Activated CD4-positive, alpha-beta T cell treated with anti-CD3 and anti-CD28 coated beads, Interleukin-2, amount 50 U/mL, for 48 hours (primary cell): ENCODE data around the gene ZNF629.

ENCODE experiments used
- DNase-seq, 2 experiments: peaks; one replicate each; pipeline ENCODE4 v3.0.0-alpha.2; 2020

Gene ZNF629

DNA sequence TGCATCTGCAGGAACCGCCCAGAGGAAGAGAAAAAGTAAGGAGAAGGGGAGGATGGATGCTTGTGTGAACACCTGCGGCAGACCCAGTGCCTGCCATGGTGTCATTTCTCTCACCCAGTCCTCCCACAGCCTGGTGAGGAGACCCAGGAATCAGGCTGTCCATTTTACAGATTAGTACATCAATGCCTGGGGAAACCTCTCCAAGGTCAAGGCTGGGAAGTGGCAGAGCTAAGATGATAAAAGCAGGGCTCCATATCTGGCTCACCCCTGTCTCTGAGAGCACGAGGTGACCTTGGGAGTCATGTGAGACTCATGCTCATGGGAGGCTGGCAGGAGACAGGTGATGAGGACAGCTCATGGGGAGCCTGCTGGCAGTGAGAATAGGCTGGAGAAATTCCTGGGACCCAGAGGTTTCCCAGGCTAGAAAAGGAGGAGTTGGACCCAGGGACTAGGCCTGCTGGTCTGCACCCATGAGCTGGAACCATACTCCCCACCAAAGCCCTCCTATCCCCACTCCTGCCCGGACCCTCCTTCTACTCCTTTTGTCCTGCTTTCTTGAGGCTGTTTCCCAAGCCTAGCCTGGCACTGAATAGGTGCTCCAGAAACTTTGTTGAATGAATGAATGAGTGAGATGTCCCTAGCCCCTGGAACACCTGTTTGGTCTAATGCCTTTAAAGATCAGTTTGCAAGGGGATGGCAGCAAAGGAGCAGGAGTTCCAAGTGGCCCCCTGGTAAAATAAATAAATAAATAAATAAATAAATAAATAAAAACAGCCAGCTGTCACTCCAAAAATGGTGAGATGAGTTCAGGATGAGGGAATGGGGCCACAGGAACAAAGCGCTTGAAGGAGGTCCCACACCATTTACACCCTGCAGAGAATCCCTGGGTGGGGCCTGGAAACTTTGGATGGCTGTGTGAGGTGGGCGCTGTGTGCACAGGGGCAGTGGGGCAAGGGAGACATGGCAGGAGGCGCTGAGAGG, 1.6 kb downstream of the ZNF629 start:
- DNase-seq: no peak

DNA sequence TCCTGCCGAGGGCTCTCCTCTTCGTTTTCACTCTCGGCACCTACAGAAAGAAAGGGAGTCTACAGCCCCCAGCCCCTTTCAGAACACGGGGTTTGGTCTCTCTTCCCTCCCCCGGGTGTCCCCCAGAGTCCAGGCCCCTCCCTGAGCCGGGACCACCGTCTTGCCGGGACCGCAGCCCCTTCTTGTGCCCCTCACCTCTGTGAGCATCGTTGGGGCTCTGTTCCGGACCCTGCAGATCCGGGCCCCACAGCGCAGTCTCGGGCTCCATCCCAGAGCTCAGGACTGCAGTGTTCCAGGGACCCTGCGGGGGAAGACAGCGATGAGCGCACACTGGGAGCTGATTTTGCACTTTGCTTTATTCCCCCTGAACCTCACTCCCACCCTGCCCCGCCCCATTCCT, 2.8 kb downstream of the ZNF629 start:
- DNase-seq: no peak

DNA sequence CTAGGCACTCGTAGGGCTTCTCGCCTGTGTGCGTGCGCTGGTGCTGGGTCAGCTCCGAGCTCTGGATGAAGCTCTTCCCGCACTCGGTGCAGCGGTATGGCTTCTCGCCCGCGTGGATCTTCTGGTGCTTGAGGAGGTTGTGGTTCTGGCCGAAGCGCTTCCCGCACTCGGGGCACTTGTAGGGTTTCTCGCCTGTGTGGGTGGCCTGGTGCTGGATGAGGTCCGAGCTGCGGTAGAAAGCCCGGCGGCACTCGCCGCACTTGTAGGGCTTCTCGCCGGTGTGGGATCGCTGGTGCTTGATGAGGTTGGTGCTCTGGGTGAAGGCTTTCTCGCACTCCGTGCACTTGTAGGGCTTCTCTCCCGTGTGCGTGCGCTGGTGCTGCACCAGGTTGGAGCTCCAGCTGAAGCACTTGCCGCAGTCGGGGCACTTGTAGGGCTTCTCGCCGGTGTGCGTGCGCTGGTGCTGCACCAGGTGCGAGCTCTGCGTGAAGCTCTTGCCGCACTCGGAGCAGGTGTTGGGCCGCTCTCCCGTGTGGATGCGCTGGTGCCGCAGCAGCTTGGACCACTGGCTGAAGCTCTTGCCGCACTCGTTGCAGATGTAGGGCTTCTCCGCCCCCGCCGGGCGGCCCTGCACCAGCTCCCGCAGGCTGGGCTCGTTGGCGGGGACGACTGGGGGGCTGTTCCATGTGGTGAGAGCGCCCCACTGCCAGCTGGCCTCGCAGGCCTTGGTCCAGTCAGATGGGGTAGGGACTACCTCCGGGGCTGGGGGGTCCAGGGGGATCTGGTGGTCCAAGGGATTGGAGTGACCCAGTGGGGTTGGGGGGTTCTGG, 3.5 kb downstream of the ZNF629 start:
- no peak for DNase-seq

DNA sequence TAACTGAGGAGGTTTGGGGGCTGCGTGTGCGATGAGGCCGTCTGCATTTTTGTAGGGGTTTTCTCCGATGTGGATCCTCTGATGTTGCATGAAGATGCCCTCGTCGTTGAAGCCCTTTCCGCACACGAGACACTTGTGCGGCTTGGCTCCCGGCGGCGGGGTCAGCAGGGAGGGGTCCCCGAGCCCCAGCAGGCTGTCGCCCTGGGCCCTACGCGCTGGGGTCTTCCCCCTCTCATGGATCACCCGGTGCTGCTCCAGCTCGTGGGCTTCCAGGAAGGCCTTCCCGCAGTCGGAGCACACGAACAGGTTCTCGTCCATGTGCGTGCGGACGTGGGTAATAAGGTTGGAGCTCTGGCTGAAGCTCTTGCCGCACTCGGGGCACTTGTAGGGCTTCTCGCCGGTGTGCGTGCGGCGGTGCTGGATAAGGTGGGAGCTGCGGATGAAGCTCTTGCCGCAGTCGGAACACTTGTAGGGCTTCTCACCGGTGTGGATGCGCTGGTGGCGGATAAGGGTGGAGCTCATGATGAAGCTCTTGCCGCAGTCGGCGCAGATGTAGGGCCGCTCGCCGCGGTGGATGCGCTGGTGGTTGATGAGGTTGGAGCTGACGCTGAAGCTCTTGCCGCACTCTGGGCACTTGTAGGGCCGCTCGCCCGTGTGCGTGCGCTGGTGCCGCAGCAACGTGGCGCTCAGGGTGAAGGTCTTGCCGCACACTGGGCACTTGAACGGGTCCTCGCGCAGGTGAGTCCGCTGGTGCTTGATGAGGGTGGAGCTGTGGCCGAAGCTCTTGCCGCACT, 4.3 kb downstream of the ZNF629 start:
- no peak for DNase-seq

DNA sequence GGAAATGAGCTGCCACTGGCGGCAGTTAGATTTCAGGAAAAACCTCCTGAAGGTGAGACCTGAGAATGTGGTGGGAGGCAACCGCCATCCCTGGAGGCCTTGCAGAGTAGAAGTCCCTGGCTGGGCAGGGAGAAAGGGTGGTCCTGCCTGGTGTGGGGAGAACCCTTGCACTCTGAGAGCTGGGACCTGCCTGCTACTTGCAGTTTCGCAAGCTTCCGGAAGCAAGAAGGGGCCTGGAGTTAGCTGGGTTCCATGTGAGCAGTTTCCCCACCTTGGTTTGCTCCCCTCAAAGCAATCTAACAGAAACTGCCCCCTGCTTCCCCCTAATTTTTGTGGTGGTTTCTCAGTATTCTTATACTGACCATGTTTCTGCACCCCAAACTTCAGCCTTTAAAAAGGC, 6.5 kb downstream of the ZNF629 start:
- no peak for DNase-seq

DNA sequence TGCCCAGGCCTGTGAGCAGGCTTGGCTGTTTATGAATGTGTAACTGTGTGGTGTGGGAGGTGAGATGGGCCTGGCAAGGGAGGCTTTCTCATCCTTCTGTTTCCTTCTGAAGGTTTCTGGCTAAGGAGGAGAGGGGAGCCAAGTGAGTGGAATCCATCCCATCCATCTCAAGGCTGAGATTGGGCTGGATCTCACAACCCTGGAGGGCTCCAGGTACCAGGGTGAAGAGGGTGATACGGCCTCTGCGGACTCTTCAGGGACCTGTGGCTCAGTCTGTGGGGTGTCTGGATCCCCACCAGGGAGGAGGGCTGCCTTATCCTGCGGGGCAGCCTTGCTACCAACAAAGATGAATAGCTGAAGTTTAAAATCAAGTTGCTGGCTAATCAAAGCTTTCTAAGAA, 7.0 kb downstream of the ZNF629 start:
- DNase-seq: no peak

DNA sequence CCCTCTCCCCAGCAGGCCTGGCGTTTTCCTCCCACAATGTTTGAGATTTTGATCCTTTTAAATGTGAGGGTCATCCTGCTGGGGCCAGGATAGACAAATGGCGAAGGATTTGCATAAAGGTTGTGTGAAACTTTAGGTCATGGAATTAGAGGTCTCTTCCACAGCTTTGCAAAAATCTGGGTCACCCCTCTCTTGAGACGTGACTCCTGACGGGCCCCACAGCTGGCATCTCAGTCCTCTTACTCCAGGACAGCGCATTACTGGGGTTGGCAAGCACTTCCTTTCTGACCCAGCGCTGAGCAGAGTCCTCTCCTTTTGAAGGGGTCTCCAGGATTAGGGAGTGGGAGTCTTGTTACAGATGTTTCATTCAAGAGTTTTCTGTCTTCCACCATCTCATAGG, 7.4 kb downstream of the ZNF629 start:
- no peak for DNase-seq

DNA sequence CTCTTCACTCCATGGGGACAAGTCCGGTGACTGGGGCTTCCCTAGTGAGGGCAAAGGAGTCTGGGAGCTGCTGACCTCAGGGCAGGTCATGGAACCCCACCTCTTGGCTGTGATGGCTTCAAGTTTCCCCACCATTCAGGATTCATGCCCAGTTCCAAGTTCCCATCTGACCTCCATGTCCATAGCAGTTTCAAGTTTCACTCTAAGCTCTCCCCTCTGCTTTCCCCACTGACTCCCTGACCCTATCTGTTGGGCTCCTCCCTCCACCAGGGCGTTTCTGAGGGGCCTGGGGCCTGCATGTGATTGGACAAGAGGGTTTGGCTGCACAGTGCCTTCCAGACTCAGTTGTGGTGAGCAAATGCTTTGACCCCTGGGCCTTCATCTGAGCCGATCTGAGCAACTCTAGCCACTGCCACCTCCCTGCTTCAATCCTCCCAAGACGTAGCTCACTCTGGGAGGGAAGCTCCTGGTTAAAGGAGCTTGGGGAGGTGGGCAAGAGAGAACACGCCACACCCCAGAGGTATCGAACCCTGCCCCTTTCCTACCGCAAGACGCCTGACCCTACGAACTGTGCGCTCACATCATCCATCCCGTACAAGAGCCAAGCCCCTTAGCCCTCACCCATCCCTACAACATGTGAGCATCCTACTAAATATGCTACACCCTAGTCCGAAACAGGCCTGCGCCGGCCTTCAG, 8.3 kb downstream of the ZNF629 start:
- DNase-seq: no peak

DNA sequence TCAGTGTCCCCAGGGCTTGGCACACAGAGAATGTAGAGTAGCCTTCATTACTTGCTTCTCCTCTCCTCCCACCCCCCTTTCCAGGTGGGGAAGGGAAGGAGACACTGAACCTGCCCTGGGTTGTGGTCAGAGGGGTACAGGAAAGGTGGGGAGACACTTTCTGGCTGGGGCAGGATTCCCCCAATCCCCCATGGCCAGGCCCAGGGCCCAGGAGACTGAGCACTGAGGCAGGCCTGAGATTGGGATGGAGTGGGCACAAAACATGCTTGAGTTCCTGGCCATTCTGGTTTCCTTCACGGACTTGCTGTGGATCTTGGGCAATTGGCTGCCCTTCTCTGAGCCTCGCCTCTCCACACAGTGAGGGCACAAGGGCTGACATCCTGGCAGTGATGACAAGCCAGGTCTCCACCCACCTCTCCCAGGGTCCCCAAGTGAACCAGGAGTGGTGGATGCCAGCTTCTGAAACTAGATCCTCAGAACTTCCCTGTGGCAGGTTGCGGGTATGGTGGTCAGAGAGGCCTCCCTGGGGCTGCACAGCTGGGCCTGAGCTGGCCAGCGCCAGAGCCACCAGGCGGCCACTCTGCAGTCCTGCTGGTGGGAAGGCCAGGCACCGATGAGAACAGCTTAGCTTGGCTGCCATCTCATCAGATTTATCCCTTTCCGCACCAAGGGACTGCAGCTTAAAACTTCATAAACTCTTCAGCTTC, 9.3 kb downstream of the ZNF629 start:
- no peak for DNase-seq

DNA sequence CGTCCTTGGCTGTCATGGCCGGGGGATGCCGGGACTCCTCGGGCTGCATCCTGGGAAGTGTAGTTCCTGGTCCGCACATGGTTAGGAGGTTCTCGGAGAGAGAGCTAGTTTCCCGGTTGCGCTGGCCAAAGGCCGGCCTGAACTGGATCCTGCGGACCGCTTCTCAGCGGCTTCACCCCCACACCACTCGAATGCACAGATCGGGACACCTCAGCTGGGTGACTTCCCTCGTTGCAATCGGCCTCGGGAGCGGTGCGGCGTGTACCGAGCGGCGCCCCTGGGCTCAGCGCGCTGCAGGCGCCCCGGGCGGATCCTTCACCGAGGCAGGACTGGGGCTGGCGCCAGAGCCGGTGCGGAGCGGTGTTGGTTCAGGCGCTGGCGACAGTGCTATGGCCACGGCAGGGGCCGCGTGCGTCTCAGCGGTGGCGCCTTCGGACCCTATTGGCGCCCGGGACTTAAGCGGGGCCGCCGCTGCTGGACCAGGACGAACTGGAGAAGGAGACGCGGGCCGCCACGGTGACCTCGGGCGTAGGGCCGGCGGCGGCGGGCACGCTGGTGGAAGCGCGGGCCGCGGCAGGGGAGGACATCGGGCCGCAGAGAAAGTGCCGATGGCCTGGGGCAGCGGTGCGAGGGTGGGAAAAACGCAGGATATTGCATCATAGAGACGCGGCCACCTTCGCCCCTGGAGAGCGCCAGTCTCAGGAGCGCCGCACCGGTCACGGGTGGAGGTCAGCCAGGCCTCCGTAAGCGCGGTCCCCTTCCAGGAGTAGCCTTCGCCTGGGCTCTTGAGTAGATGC, 11.4 kb downstream of the ZNF629 start:
- peak; percentile 72 to 78 for DNase-seq

DNA sequence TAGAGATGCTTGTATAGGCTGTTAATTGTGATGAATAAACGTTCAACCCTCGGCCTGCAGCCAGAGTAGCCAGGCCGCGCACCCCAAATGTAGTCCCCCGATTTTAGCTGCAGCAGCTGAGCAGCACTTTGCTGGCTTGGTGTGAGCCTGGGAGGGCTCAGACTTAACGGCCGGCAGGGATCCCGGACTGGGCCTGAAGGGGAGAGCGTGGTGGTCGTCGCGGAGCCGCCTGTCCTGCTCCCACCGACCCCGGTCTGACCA, 11.9 kb downstream of the ZNF629 start:
- no peak for DNase-seq

DNA sequence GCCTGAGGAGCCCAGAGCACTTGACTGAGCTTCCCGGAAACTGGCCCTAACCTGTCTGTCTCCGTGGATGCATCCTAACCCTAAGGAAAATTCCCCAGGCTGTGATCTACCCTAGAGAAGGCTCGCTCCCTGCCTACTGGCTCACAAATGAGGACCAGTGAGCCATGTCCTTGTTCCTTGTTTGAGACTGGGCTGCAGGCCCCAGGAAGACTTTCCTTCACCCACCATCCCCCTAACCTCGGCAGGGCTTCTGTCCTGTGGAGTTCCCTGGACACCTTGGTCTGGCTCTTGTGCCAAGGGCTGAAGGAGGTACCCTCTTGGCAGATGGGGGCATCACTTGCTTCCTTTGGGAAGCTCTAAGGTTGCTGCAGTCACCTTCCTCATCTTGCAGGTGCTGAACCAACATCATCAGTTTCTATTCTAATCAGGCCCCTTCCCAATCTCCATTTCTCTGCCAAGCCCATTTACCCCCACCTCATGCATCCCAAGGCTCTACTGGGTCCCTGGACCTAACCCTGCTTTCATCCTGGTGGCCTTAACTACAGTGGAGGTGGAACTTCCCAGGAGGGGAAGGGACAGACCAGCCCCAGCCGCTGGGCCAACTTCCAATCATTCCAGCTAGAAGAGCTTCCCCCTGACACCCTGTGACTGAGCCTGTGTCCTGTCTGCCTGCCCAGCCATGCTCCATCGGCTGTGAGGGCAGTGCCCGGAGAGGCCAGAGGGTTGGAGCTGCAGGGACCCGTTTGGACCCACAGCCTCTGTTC, 12.5 kb downstream of the ZNF629 start:
- DNase-seq: no peak

DNA sequence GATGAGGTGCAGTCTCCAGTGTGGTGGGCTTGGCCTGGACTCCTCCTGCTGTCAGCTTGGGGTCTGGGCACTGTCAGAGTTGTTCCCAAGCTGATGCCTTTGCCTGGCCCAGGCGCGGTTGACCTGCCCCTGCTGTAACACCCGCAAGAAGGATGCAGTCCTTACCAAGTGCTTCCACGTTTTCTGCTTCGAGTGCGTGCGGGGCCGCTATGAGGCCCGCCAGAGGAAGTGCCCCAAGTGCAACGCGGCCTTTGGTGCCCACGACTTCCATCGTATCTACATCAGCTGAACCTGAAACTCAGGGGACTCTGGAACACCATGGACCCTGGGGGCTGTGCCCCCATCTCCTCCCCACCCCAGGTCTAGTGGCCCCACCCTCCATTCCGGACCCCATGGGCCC, 13.2 kb downstream of the ZNF629 start:
- no peak for DNase-seq

DNA sequence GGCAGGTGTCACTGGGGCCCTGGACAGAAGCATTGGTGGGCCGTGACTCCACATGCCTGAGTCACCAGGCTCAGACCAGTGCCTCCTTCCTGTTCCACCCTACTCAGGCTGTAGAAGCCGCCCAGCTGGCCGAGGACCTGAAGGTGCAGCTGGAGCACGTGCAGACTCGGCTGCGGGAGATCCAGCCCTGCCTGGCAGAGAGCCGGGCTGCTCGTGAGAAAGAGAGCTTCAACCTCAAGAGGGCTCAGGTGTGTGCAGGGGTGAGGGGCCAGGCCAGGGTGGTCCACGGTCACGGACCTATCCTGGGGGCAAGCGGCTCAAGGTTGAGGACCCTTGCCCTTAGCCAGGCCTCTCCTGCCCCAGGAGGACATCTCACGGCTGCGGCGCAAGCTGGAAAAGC, 15.3 kb downstream of the ZNF629 start:
- no peak for DNase-seq

DNA sequence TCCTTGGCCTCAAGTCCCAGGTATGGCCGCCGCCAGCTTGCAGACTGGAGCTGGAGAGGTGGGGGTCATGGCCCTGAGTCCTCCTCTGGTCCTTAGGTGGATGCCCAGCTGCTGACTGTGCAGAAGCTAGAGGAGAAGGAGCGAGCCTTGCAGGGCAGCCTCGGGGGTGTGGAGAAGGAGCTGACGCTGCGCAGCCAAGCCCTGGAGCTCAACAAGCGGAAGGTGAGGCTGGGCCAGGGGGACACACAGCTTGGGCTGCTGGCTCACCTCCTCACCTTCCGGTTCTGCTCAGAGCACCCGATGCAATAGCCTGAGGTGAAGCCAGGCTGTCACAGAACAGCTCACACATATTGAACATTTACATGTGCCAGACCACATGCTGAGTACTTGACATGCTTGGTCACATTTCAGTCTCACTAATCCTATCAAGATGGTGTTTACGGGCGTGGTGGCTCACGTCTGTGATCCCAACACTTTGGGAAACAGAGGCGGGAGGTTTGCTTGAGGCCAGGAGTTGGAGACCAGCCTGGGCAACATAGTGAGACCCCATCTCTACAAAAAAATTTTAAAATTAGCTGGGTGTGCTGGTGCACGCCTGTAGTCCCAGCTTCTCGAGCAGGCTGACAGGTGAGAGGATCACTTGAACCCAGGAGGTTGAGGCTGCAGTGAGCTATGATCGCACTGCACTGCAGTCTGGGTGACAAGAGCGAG, 17.5 kb downstream of the ZNF629 start:
- DNase-seq: no peak

DNA sequence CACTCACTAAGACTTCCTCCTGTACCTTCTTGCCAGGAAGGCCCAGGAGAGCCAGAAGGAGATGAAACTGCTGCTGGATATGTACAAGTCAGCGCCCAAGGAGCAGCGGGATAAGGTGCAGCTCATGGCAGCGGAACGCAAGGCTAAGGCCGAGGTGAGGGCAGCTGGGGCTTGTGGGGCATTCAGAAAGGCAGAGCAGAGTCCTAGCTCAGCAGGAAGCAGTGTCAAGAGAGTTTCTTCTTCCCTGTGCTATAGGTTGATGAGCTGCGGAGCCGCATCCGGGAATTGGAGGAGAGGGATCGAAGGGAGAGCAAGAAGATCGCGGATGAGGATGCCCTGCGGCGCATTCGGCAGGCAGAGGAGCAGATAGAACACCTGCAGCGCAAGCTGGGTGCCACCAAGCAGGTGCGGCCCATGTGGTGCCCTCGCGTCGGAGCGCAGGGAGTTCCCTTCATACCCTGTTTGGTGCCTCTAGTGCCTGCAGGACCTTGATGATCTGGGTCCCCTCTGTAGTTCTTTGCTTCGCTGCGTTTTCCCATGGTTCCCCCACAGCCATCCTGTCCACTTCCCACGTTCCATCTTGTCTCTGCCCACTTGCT, 18.3 kb downstream of the ZNF629 start:
- DNase-seq: no peak

DNA sequence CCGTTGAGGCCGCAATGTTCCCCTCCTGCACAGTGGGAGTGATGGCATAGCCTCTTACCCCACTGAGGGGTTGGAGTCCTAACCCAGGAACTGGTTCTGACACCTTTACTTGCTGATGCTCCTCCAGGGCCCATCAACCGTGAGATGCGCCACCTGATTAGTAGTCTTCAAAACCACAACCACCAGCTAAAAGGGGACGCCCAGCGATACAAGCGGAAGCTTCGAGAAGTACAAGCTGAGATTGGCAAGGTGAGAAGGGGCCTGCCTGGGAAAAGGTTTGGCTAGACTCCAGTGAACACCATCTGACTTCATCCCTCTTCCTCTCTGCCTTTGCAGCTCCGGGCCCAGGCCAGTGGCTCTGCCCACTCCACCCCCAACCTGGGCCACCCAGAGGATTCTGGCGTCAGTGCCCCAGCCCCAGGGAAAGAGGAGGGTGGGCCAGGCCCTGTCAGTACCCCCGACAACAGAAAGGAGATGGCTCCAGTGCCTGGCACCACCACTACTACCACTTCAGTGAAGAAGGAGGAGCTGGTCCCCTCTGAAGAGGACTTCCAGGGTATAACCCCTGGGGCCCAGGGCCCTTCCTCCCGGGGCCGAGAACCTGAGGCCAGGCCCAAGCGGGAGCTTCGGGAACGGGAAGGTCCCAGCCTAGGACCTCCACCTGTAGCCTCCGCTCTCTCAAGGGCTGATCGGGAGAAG, 19.1 kb downstream of the ZNF629 start:
- no peak for DNase-seq

DNA sequence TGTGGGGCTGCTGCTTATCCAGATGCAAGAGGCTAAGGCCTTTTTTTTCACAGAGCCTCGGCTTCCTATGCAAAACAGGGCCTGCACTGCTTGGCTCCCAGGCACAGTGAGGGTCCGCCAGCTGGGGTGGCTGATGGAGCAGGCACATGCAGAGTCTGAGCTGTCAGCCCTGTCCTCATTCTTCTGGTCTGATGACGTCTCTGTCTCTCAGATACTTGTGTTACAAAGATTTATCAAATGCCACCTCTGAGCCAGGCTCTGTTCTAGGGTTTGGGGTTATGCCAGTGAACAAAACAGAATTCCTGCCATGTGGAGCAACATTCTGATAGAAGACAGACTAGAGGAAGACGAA, 20.1 kb downstream of the ZNF629 start:
- no peak for DNase-seq
